GM12878 (cell line): Measurements from ENCODE around the gene ACTL8. TPM values are rescaled to one million over a fixed set of nuclear protein-coding genes. Genes with fewer than 3 reads are reported as not detected.

Experiments used
- ATAC-seq: fragments of 200-7000 bp; cut with Tn5 transposase; 3 replicates; pipeline ENCODE4 v1.9.1; 2020; ENCODE audit warnings: mild to moderate bottlenecking, moderate library complexity
- BruUV-seq: library from RNA; stranded (reverse); fragments of 400-500 nt; replicated peaks from 2 replicates; lab custom pipeline; 2021; lab: Mats Ljungman, UMichigan
- CTCF ChIA-PET: fragments of 300-600 bp; sonication (Branson Sonifier 250); formaldehyde crosslinking; extraction: SDS; loops from one replicate; lab custom pipeline; 2021; ENCODE audit warnings: inconsistent platforms; lab: Yijun Ruan, JAX
- POLR2A ChIA-PET: fragments of 350-600 bp; formaldehyde crosslinking; extraction: SDS; loops from one replicate; lab custom pipeline; 2021; ENCODE audit warnings: inconsistent platforms; lab: Charles Lee
- RAD21 ChIA-PET: fragments of 300-600 bp; sonication (Branson Sonifier 250); formaldehyde crosslinking; loops from one replicate; lab custom pipeline; 2023; ENCODE audit warnings: antibody characterized with exemption; ENCODE audit not compliant: unreplicated experiment; lab: Charles Lee
- SMC1A ChIA-PET: fragments of 300-600 bp; sonication (Branson Sonifier 250); formaldehyde crosslinking; loops from one replicate; lab custom pipeline; 2023; ENCODE audit not compliant: unreplicated experiment, uncharacterized antibody; lab: Charles Lee
- DNase-seq: peaks from one replicate; pipeline ENCODE4 v3.0.0-alpha.2; 2011; ENCODE audit warnings: low read depth, low spot score
- FAIRE-seq: peaks from 3 replicates; lab custom pipeline; 2011; peaks lifted over from hg19 to GRCh38; lab: Jason Lieb, UNC
- H2AFZ ChIP-seq: 2 replicates; pipeline ENCODE4 v1.6.0; 2011; ENCODE audit warnings: low read depth, low read length, control low read depth; ENCODE audit not compliant: control insufficient read depth
- H3K27ac ChIP-seq: 2 replicates; pipeline ENCODE4 v1.5.1; 2011; ENCODE audit warnings: control low read depth; ENCODE audit not compliant: control insufficient read depth, insufficient read depth
- H3K27me3 ChIP-seq, 2 experiments: replicated peaks in 1 of 2; 2 replicates each; pipeline versions ENCODE4 v1.6.0 to v1.6.1; 2011; ENCODE audit warnings: low read length in 1 of 2; ENCODE audit not compliant: control insufficient read depth in 2 of 2, insufficient read depth in 2 of 2
- H3K36me3 ChIP-seq, 2 experiments: 2 replicates each; pipeline ENCODE4 v1.5.1; 2011; ENCODE audit warnings: low read length in 1 of 2; ENCODE audit not compliant: control insufficient read depth in 2 of 2, insufficient read depth in 2 of 2
- H3K4me1 ChIP-seq: 2 replicates; pipeline ENCODE4 v1.6.1; 2011; ENCODE audit warnings: mild to moderate bottlenecking, low read length, moderate library complexity, mixed read lengths; ENCODE audit not compliant: control insufficient read depth, insufficient read depth
- H3K4me2 ChIP-seq: 2 replicates; pipeline ENCODE4 v1.6.0; 2011; ENCODE audit warnings: control low read depth; ENCODE audit not compliant: control insufficient read depth, insufficient read depth
- H3K4me3 ChIP-seq: fragments of 200-600 bp; sonication (generic); 2 replicates; pipeline ENCODE4 v1.5.1; 2016
- H3K79me2 ChIP-seq: 2 replicates; pipeline ENCODE4 v1.6.0; 2011; ENCODE audit warnings: low read length; ENCODE audit not compliant: control insufficient read depth, insufficient read depth
- H3K9ac ChIP-seq: 2 replicates; pipeline ENCODE4 v1.8.0; 2011; ENCODE audit warnings: low read length, control low read depth, mixed read lengths; ENCODE audit not compliant: control insufficient read depth, insufficient read depth
- H3K9me3 ChIP-seq: replicated peaks from 3 replicates; pipeline ENCODE4 v1.5.1; 2011; ENCODE audit warnings: mild to moderate bottlenecking, low read length; ENCODE audit not compliant: control insufficient read depth, insufficient read depth
- H4K20me1 ChIP-seq: 2 replicates; pipeline ENCODE4 v1.6.0; 2011; ENCODE audit not compliant: control insufficient read depth, insufficient read depth
- BCL11A ChIP-seq: IDR thresholded peaks from 2 replicates; pipeline ENCODE4 v1.6.1; 2011; ENCODE audit warnings: low read depth, low read length
- BRCA1 ChIP-seq: IDR thresholded peaks from 2 replicates; pipeline ENCODE4 v1.6.1; 2011; ENCODE audit warnings: low read depth, low read length, improper control_type of control experiment
- FOXM1 ChIP-seq: IDR thresholded peaks from 2 replicates; pipeline ENCODE4 v1.6.1; 2012; ENCODE audit warnings: low read depth, mild to moderate bottlenecking, inconsistent platforms, low read length, moderate library complexity
- HDGF ChIP-seq: fragments of 450-650 bp; IDR thresholded peaks from 2 replicates; pipeline ENCODE4 v1.6.1; 2016; ENCODE audit warnings: antibody characterized with exemption
- IKZF1 ChIP-seq: fragments of 450-650 bp; conservative IDR thresholded peaks from 2 replicates; pipeline ENCODE4 v1.6.1; 2017; ENCODE audit warnings: antibody characterized with exemption, mild to moderate bottlenecking
- IRF4 ChIP-seq: IDR thresholded peaks from 2 replicates; pipeline ENCODE4 v1.6.1; 2011; ENCODE audit warnings: low read depth, low read length
- SPI1 ChIP-seq: IDR thresholded peaks from 2 replicates; pipeline ENCODE4 v1.6.1; 2011; ENCODE audit warnings: low read depth, mild to moderate bottlenecking, low read length, moderate library complexity, borderline replicate concordance; ENCODE audit not compliant: insufficient read depth
- TBL1XR1 ChIP-seq: IDR thresholded peaks from 2 replicates; pipeline ENCODE4 v1.6.1; 2012; ENCODE audit warnings: low read depth, low read length, improper control_type of control experiment
- ZBED1 ChIP-seq: IDR thresholded peaks from 2 replicates; pipeline ENCODE4 v1.6.1; 2016; ENCODE audit warnings: borderline replicate concordance
- ZNF217 ChIP-seq: fragments of 450-650 bp; IDR thresholded peaks from 2 replicates; pipeline ENCODE4 v1.6.1; 2017; ENCODE audit warnings: antibody characterized with exemption, mild to moderate bottlenecking
- WGBS: methylation state at CpG from one replicate; pipeline ENCODE4 v1.1.6; 2016; ENCODE audit warnings: low lambda C conversion rate; ENCODE audit not compliant: insufficient replicate concordance, insufficient coverage; ENCODE audit errors: missing lambda C conversion rate; 5-methylcytosine and 5-hydroxymethylcytosine counted together
- in situ Hi-C: fragments of 300-500 bp; cut with MboI; formaldehyde crosslinking; loops from 9 replicates; pipeline ENCODE4 v1.14.3; 2018; ENCODE audit warnings: mixed read lengths
- intact Hi-C: fragments of 100-400 bp; cut with micrococcal nuclease; formaldehyde crosslinking; loops from one replicate; pipeline ENCODE4 v1.14.2; 2022; ENCODE audit not compliant: unreplicated experiment
- polyA plus RNA-seq, 11 experiments: library from polyadenylated mRNA; depleted of rRNA in 4 of 11; unstranded in 6 of 11; stranded (reverse) in 5 of 11; fragments of >200 nt; fragmentation: Nextera tagmentation in 4 of 11; fragmentation: Illumina TruSeq in 1 of 11; extraction: Ambion mirVana in 4 of 11; extraction: Trizol in 1 of 11; gene quantifications; 1 replicate in 1 of 11; 2 replicates in 10 of 11; pipeline versions ENCODE4 v1.2.1 to v1.2.3, GENCODE V29; 2011 to 2016; ENCODE audit warnings: inconsistent platforms in 2 of 11, missing spikeins in 2 of 11, low read depth in 1 of 11
- total RNA-seq, 4 experiments: library from RNA; depleted of rRNA in 3 of 4; stranded (reverse); fragments of >200 nt in 3 of 4; fragmentation: Illumina TruSeq in 1 of 4; extraction: Trizol in 1 of 4; gene quantifications; 2 replicates each; pipeline versions ENCODE4 v1.2.1 to v1.2.3, GENCODE V29; 2013 to 2021
- TF ChIP-seq, protein P1 (sequence below): fragments of 450-650 bp; IDR thresholded peaks from 2 replicates; pipeline ENCODE4 v1.6.1; 2016; ENCODE audit warnings: mild to moderate bottlenecking, moderate library complexity, borderline replicate concordance
- TF ChIP-seq, protein P2 (sequence below): IDR thresholded peaks from 2 replicates; pipeline ENCODE4 v1.6.1; 2012; ENCODE audit warnings: low read length, inconsistent platforms

The ACTL8 gene
- total and polyA plus RNA-seq, 10 of the 15 experiments (the other 5 are each of a cell fraction or from before 2014, with no cell fraction given) = 0.05 to 0.27 TPM; not detected in 8

DNA sequence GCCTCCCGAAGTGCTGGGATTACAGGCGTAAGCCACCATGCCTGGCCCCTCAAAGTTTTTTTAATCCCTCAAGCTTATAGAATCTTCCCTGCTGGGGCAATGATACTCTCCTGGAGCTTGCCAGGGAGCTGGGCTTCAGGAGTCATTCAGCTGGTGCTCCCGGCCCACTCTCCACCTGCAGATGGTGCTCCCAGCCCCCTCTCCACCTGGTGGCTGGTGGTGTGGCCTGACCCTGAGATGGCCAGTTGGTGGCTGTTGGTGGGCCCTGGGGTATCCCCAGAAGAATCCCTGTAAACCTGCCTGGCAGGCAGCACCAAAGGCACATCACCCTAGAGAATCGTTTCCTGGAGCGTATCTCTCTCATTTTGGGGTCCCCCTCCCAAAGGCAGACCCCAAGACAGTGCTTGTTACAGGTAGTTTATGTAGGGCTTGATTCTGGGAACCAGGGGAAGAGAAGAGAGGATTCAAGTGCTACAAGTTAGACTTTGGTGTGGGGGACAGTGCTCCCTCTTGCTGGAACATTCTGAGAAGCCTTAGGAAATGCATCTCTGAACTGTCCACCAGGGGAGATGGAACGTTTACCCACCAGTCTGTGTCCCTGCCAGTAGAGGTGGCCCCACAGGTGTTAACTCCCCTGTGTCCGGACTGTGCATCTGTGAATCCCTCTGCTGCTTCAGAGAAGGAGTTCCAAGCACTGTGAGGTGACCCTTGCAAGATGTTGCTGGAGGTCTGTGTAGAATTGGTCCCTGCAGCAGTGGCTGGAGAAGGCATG is 29.1 kb upstream of the ACTL8 start:
- intact Hi-C loops = no loop called here

More for the DNA sequence above, 29.1 kb upstream of the ACTL8 start:
- Histone ChIP-seq H3K4me3 (no peak overlapping the region), H3K4me2 (no peak overlapping the region), H3K36me3 (no peaks in the 10 kb centered on the region), H2AFZ (no peak overlapping the region), H3K9ac (no peak overlapping the region), H3K4me1 (no peaks in the 10 kb centered on the region), H4K20me1 (no peaks in the 10 kb centered on the region), H3K27me3 (no peaks in the 10 kb centered on the region), H3K9me3 (no peaks in the 10 kb centered on the region), H3K27ac (no peak overlapping the region), H3K79me2 (no peaks in the 10 kb centered on the region)
- ChIA-PET POLR2A (no interaction called here), CTCF (interaction anchor here (1.2 kb wide), 1 partner anchor 65 kb away, joined by 3 read pairs; no protein-coding TSS in a partner anchor), RAD21 (no interaction called here), SMC1A (no interaction called here)
- DNase-seq (no peak), ATAC-seq (no peak), FAIRE-seq (no peak)
- no TSS peak for BruUV-seq
- 42% methylated on average over 7 of the region's 7 CpGs for WGBS
- TF ChIP-seq IKZF1 = no peak
- no peak for TF ChIP-seq HDGF
- no peak for TF ChIP-seq SPI1
- TF ChIP-seq, protein P1, sequence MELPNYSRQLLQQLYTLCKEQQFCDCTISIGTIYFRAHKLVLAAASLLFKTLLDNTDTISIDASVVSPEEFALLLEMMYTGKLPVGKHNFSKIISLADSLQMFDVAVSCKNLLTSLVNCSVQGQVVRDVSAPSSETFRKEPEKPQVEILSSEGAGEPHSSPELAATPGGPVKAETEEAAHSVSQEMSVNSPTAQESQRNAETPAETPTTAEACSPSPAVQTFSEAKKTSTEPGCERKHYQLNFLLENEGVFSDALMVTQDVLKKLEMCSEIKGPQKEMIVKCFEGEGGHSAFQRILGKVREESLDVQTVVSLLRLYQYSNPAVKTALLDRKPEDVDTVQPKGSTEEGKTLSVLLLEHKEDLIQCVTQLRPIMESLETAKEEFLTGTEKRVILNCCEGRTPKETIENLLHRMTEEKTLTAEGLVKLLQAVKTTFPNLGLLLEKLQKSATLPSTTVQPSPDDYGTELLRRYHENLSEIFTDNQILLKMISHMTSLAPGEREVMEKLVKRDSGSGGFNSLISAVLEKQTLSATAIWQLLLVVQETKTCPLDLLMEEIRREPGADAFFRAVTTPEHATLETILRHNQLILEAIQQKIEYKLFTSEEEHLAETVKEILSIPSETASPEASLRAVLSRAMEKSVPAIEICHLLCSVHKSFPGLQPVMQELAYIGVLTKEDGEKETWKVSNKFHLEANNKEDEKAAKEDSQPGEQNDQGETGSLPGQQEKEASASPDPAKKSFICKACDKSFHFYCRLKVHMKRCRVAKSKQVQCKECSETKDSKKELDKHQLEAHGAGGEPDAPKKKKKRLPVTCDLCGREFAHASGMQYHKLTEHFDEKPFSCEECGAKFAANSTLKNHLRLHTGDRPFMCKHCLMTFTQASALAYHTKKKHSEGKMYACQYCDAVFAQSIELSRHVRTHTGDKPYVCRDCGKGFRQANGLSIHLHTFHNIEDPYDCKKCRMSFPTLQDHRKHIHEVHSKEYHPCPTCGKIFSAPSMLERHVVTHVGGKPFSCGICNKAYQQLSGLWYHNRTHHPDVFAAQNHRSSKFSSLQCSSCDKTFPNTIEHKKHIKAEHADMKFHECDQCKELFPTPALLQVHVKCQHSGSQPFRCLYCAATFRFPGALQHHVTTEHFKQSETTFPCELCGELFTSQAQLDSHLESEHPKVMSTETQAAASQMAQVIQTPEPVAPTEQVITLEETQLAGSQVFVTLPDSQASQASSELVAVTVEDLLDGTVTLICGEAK = no peak
- TF ChIP-seq FOXM1 = no peak
- TF ChIP-seq BRCA1 = no peak
- TF ChIP-seq TBL1XR1 = no peak
- TF ChIP-seq, protein P2, sequence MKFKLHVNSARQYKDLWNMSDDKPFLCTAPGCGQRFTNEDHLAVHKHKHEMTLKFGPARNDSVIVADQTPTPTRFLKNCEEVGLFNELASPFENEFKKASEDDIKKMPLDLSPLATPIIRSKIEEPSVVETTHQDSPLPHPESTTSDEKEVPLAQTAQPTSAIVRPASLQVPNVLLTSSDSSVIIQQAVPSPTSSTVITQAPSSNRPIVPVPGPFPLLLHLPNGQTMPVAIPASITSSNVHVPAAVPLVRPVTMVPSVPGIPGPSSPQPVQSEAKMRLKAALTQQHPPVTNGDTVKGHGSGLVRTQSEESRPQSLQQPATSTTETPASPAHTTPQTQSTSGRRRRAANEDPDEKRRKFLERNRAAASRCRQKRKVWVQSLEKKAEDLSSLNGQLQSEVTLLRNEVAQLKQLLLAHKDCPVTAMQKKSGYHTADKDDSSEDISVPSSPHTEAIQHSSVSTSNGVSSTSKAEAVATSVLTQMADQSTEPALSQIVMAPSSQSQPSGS = no peak
- no peak for TF ChIP-seq IRF4
- no peak for TF ChIP-seq BCL11A
- TF ChIP-seq ZBED1 = no peak
- no peak for TF ChIP-seq ZNF217
- in situ Hi-C loops = no loop called here
